ENCODE data around the gene CYP4F3. TPM values are rescaled to one million over a fixed set of nuclear protein-coding genes. Genes with fewer than 3 reads are reported as not detected.

Gene CYP4F3
- total and polyA plus RNA-seq, 4 donors, result 0.20 to 1.7 (median 1.2) TPM

DNA sequence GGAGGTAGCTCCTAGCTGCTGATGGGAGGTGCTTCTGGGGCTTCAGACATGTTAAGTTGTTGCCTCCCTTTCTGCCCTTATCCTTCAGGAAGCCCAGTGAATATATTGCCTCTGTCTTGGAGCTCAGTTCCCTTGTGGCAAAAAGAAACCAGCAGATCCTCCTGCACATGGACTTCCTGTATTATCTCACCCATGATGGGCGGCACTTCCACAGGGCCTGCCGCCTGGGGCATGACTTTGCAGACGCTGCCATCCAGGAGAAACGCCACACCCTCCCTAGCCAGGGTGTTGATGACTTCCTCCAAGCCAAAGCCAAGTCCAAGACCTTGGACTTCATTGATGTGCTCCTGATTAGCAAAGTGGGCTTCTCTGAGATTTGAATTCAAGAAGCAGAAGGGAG lies 26.2 kb downstream of the CYP4F3 start:
- DNase-seq (no peak), ATAC-seq (ENCODE audit: insufficient read depth, low FRiP score) (no peak)
- Histone ChIP-seq H3K36me3 (ENCODE audit: control insufficient read depth in 4 of 4, insufficient read depth in 4 of 4, low read length in 4 of 4) (no peaks in the 10 kb centered on the region), H3K4me1 (ENCODE audit: control insufficient read depth in 5 of 5, insufficient read depth in 5 of 5, low read length in 5 of 5) (peaks cover 0 to 7% (median 0%) of the 10 kb centered on the region in 5 donors), H3K9ac (ENCODE audit: insufficient read depth in 1 of 2, low read length in 2 of 2) (no peak overlapping the region), H3K9me3 (ENCODE audit: control insufficient read depth in 4 of 4, insufficient read depth in 3 of 4, low read length in 3 of 4) (peaks cover 0 to 8% (median 0%) of the 10 kb centered on the region in 4 donors), H3K27me3 (ENCODE audit: control insufficient read depth in 3 of 3, insufficient read depth in 3 of 3, low read length in 2 of 3) (no peaks in the 10 kb centered on the region), H3K4me3 (no peak overlapping the region), H3K27ac (ENCODE audit: low read depth in 1 of 2, low read length in 1 of 2) (no peak overlapping the region)
- 30 to 39% methylated on average over 4 of the region's 4 CpGs for WGBS, 2 donors
- TF ChIP-seq, protein P1, sequence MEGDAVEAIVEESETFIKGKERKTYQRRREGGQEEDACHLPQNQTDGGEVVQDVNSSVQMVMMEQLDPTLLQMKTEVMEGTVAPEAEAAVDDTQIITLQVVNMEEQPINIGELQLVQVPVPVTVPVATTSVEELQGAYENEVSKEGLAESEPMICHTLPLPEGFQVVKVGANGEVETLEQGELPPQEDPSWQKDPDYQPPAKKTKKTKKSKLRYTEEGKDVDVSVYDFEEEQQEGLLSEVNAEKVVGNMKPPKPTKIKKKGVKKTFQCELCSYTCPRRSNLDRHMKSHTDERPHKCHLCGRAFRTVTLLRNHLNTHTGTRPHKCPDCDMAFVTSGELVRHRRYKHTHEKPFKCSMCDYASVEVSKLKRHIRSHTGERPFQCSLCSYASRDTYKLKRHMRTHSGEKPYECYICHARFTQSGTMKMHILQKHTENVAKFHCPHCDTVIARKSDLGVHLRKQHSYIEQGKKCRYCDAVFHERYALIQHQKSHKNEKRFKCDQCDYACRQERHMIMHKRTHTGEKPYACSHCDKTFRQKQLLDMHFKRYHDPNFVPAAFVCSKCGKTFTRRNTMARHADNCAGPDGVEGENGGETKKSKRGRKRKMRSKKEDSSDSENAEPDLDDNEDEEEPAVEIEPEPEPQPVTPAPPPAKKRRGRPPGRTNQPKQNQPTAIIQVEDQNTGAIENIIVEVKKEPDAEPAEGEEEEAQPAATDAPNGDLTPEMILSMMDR (IDR thresholded peaks at IDR 0.05; ENCODE audit: control extremely low read depth, extremely low read depth), result no peak

DNA sequence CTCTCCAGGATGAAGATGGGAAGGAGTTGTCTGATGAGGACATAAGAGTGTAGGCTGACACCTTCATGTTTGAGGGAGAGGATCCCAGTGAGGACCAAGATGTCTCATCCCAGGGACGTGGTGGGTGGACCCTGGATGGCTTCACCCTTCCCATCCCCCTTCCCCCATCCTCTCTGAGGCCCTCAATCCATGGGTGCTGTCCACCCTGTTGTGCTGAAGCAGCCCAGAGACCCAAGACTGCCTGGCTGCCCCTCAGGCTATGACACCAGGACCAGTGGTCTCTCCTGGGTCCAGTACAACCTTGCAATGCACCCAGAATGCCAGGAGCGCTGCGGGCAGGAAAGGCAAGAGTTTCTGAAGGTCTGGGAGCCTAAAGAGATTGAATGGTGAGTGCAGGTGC lies 28.7 kb downstream of the CYP4F3 start:
- 57 to 59% methylated on average over 3 of the region's 3 CpGs for WGBS, 2 donors
- Histone ChIP-seq H3K9ac (ENCODE audit: insufficient read depth in 1 of 2, low read length in 2 of 2) (no peak overlapping the region), H3K4me3 (no peak overlapping the region), H3K36me3 (ENCODE audit: control insufficient read depth in 4 of 4, insufficient read depth in 4 of 4, low read length in 4 of 4) (peaks cover 0 to under 1% (median 0%) of the 10 kb centered on the region in 4 donors), H3K4me1 (ENCODE audit: control insufficient read depth in 5 of 5, insufficient read depth in 5 of 5, low read length in 5 of 5) (peaks cover 0 to 12% (median 6%) of the 10 kb centered on the region in 5 donors), H3K27me3 (ENCODE audit: control insufficient read depth in 3 of 3, insufficient read depth in 3 of 3, low read length in 2 of 3) (no peaks in the 10 kb centered on the region), H3K27ac (ENCODE audit: low read depth in 1 of 2, low read length in 1 of 2) (no peak overlapping the region), H3K9me3 (ENCODE audit: control insufficient read depth in 4 of 4, insufficient read depth in 3 of 4, low read length in 3 of 4) (peaks cover 0 to 3% (median 0%) of the 10 kb centered on the region in 4 donors)
- no peak for DNase-seq
- TF ChIP-seq, protein P1 (IDR thresholded peaks at IDR 0.05; ENCODE audit: control extremely low read depth, extremely low read depth), result no peak
- ATAC-seq (ENCODE audit: insufficient read depth, low FRiP score), result no peak

DNA sequence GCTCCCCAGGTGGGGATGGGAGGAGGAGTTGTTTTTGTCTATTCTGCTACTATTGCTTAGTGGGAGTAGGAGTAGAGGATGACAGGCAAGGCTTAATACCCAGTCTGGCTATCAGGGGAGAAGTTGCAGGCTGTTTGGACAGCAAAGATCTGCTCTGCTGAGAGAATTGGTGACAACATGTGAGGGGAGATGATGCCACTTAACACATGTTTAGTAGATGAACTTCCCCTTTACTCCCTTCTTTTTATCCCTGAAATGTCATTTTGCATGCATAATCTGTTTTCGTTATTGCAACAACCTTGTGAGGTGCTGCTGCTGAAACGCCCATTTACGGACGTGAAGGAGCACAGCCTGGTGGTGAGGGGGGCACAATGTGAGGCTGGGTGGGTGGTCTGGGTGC lies 29.2 kb downstream of the CYP4F3 start:
- peaks cover 0 to 3% (median 0%) of the 10 kb centered on the region in 4 donors for H3K36me3 ChIP-seq (ENCODE audit: control insufficient read depth in 4 of 4, insufficient read depth in 4 of 4, low read length in 4 of 4)
- no peak overlapping the region for H3K9ac ChIP-seq (ENCODE audit: insufficient read depth in 1 of 2, low read length in 2 of 2)
- H3K27me3 ChIP-seq (ENCODE audit: control insufficient read depth in 3 of 3, insufficient read depth in 3 of 3, low read length in 2 of 3), result no peaks in the 10 kb centered on the region
- H3K4me3 ChIP-seq, result no peak overlapping the region
- 41 to 43% methylated on average over 4 of the region's 4 CpGs for WGBS, 2 donors
- peaks cover 0 to 2% (median 0%) of the 10 kb centered on the region in 4 donors for H3K9me3 ChIP-seq (ENCODE audit: control insufficient read depth in 4 of 4, insufficient read depth in 3 of 4, low read length in 3 of 4)
- TF ChIP-seq, protein P1 (IDR thresholded peaks at IDR 0.05; ENCODE audit: control extremely low read depth, extremely low read depth), result no peak
- peaks cover 0 to 15% (median 6%) of the 10 kb centered on the region in 5 donors for H3K4me1 ChIP-seq (ENCODE audit: control insufficient read depth in 5 of 5, insufficient read depth in 5 of 5, low read length in 5 of 5)
- DNase-seq (no peak), ATAC-seq (ENCODE audit: insufficient read depth, low FRiP score) (no peak)
- H3K27ac ChIP-seq (ENCODE audit: low read depth in 1 of 2, low read length in 1 of 2), result no peak overlapping the region
